ENCODE results near the gene RGMA.

The RGMA gene

GRCh38 chr15:93088981-93089726 is at the start of gene RGMA:
TSS of gene RGMA (minus strand) at chr15:93089211. CDS start at chr15:93088932, 279 bp downstream.
- DNase-seq, result no peak

GRCh38 chr15:93136606-93137005 is 47.6 kb upstream of the RGMA start:
- DNase-seq, result no peak

- DNase-seq, result no peak
Measured at GRCh38 chr15:93135997-93136397, 47.0 kb upstream of the RGMA start.

GRCh38 chr15:93135459-93135858 is 46.4 kb upstream of the RGMA start:
- no peak for DNase-seq

GRCh38 chr15:93131485-93132095 is 42.6 kb upstream of the RGMA start:
- DNase-seq, result no peak

GRCh38 chr15:93129702-93130488 is 40.9 kb upstream of the RGMA start:
- DNase-seq, result no peak

- no peak for DNase-seq
Measured at GRCh38 chr15:93127286-93127685, 38.3 kb upstream of the RGMA start.

GRCh38 chr15:93126599-93126998 is 37.6 kb upstream of the RGMA start:
- DNase-seq, result no peak

GRCh38 chr15:93126148-93126547 is 37.1 kb upstream of the RGMA start:
- no peak for DNase-seq

- DNase-seq, result no peak
Measured at GRCh38 chr15:93124126-93124525, 35.1 kb upstream of the RGMA start.

- no peak for DNase-seq
Measured at GRCh38 chr15:93121973-93122910, 33.2 kb upstream of the RGMA start.

- DNase-seq, result no peak
Measured at GRCh38 chr15:93121107-93121506, 32.1 kb upstream of the RGMA start.

GRCh38 chr15:93118904-93119303 is 29.9 kb upstream of the RGMA start:
- DNase-seq, result no peak

GRCh38 chr15:93111451-93111850 is 22.4 kb upstream of the RGMA start:
- no peak for DNase-seq

- DNase-seq, result no peak
Measured at GRCh38 chr15:93110502-93111040, 21.6 kb upstream of the RGMA start.

- DNase-seq, result no peak
Measured at GRCh38 chr15:93109336-93110102, 20.5 kb upstream of the RGMA start.

- DNase-seq, result no peak
Measured at GRCh38 chr15:93107646-93108045, 18.6 kb upstream of the RGMA start.

GRCh38 chr15:93105485-93105884 is 16.5 kb upstream of the RGMA start:
- DNase-seq, result no peak

- DNase-seq, result no peak
Measured at GRCh38 chr15:93103823-93104222, 14.8 kb upstream of the RGMA start.

GRCh38 chr15:93102211-93102610 is 13.2 kb upstream of the RGMA start:
- no peak for DNase-seq

GRCh38 chr15:93093765-93094164 is 4.8 kb upstream of the RGMA start:
- no peak for DNase-seq

- DNase-seq, result no peak
Measured at GRCh38 chr15:93091465-93091864, 2.5 kb upstream of the RGMA start.
